Measurements from ENCODE around the gene NPAS3.

GRCh38 chr14:33707716-33708115 is 769.0 kb downstream of the NPAS3 start:
- TF ChIP-seq EZH2phosphoT487 (IDR thresholded peaks at IDR 0.05; ENCODE audit: low read depth) = no peak
- no peak for TF ChIP-seq CTCF (IDR thresholded peaks at IDR 0.05; ENCODE audit: low read depth, low read length)

All from OCI-LY3 (cell line).